GM12873 (cell line): Measurements from ENCODE around the gene SLC4A4.

ENCODE experiments used
- TF ChIP-seq, protein P1 (sequence below): IDR thresholded peaks from 2 replicates; pipeline ENCODE4 v1.5.1; 2012; ENCODE audit warnings: low read depth, mild to moderate bottlenecking, moderate library complexity, low read length, control low read depth; ENCODE audit not compliant: insufficient read depth; ENCODE audit errors: missing control alignments

Gene SLC4A4

GRCh38 chr4:71532407-71532806 lies 193.6 kb downstream of the SLC4A4 start:
- TF ChIP-seq, protein P1, sequence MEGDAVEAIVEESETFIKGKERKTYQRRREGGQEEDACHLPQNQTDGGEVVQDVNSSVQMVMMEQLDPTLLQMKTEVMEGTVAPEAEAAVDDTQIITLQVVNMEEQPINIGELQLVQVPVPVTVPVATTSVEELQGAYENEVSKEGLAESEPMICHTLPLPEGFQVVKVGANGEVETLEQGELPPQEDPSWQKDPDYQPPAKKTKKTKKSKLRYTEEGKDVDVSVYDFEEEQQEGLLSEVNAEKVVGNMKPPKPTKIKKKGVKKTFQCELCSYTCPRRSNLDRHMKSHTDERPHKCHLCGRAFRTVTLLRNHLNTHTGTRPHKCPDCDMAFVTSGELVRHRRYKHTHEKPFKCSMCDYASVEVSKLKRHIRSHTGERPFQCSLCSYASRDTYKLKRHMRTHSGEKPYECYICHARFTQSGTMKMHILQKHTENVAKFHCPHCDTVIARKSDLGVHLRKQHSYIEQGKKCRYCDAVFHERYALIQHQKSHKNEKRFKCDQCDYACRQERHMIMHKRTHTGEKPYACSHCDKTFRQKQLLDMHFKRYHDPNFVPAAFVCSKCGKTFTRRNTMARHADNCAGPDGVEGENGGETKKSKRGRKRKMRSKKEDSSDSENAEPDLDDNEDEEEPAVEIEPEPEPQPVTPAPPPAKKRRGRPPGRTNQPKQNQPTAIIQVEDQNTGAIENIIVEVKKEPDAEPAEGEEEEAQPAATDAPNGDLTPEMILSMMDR, result no peak

DNA sequence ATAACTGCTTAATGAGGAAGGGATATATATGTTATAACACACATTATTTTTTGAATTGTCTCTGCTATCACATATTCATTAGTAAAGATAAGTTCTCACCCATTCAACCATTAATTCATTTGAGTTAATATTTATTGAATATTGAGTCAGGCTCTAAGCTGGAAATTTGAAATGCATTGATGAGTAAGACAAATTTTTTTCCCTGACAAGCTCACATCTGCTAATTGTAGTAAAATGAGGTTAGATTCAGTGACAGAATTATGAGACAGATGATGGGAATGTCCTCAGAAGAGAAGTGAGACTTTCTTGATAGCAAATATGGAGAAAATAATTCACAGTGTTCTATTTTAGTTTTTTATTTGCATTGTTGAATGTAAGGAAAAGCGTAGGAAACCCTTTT lies 194.3 kb downstream of the SLC4A4 start:
- TF ChIP-seq, protein P1, result no peak

DNA sequence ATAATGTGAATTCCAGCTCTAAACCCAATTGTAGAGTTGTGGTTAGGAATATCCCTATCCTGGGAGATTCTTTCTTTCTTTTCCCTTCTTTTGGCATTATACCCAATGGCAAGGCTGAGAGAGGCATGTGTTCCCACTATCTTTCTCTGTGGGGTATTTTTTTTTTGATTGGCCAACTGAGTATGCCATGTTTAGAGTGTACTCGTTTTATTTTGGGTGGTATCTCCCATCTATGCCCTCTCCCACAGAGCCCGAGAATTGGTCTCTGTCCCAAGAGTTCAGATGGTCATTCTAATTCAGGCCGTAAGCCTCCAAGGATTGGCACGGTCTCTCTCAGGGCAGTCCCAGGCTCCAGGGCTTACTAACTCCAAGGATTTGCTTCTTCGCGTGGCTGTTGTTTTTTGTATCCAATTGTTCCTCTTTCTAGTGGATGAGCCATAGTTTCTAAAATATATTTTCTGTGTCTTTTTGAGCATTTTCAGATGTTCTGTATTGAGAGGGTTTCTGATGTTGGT lies 198.8 kb downstream of the SLC4A4 start:
- TF ChIP-seq, protein P1, result no peak

GRCh38 chr4:71538528-71538927 lies 199.7 kb downstream of the SLC4A4 start:
- TF ChIP-seq, protein P1, result no peak

DNA sequence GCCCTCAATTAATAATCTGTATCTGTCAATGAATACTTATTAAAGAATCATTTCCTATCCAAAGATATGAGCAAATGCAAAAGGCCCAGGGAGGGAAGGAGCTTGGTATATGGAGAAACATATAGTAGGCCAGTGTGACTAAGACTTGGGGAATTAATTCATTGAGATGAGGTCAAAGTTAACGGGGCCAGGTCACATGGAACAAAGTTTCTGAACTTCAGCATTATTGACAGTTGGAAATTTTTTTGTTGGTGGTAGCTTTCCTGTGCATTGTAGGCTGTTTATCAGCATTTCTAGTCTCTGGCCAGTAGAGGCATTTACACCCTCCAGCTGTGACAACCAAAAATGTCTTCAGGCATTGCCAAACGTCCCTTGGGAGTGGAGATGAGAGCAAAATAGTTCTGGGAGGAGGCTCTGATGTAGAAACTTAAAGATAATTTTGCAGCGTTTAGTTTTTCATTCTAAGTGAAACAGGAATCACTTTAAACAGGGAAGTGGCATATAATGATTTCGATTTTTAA lies 202.0 kb downstream of the SLC4A4 start:
- TF ChIP-seq, protein P1, result peak; percentile 27

- TF ChIP-seq, protein P1, result no peak
Measured at GRCh38 chr4:71541541-71541940, 202.7 kb downstream of the SLC4A4 start.

GRCh38 chr4:71545168-71545567 lies 206.3 kb downstream of the SLC4A4 start:
- TF ChIP-seq, protein P1, result no peak
